ENCODE data around the gene CDS2.

The CDS2 gene

GRCh38 chr20:5148581-5148980, 21.8 kb downstream of the CDS2 start:
- no peak for TF ChIP-seq CTCF (conservative IDR thresholded peaks at IDR 0.05; ENCODE audit: control insufficient read depth, insufficient read depth, low read depth, low read length)
- no peak for DNase-seq (ENCODE audit: low read depth)
- no peak overlapping the region for H3K4me3 ChIP-seq (ENCODE audit: control insufficient read depth, low read depth, low read length)

- no peak for TF ChIP-seq CTCF (conservative IDR thresholded peaks at IDR 0.05; ENCODE audit: control insufficient read depth, insufficient read depth, low read depth, low read length)
- no peak overlapping the region for H3K4me3 ChIP-seq (ENCODE audit: control insufficient read depth, low read depth, low read length)
- no peak for DNase-seq (ENCODE audit: low read depth)
Observed at GRCh38 chr20:5149892-5150225, 23.1 kb downstream of the CDS2 start.

- TF ChIP-seq CTCF (conservative IDR thresholded peaks at IDR 0.05; ENCODE audit: control insufficient read depth, insufficient read depth, low read depth, low read length) = no peak
- DNase-seq (ENCODE audit: low read depth) = peak; percentile 77
- H3K4me3 ChIP-seq (ENCODE audit: control insufficient read depth, low read depth, low read length) = no peak overlapping the region
Observed at GRCh38 chr20:5150226-5151076, 23.6 kb downstream of the CDS2 start.

GRCh38 chr20:5153152-5153467, 26.3 kb downstream of the CDS2 start:
- no peak for TF ChIP-seq CTCF (conservative IDR thresholded peaks at IDR 0.05; ENCODE audit: control insufficient read depth, insufficient read depth, low read depth, low read length)
- DNase-seq (ENCODE audit: low read depth) = no peak
- no peak overlapping the region for H3K4me3 ChIP-seq (ENCODE audit: control insufficient read depth, low read depth, low read length)

- no peak for TF ChIP-seq CTCF (conservative IDR thresholded peaks at IDR 0.05; ENCODE audit: control insufficient read depth, insufficient read depth, low read depth, low read length)
- peak; percentile 26 for DNase-seq (ENCODE audit: low read depth)
- no peak overlapping the region for H3K4me3 ChIP-seq (ENCODE audit: control insufficient read depth, low read depth, low read length)
Observed at GRCh38 chr20:5153612-5154542, 27.1 kb downstream of the CDS2 start.

GRCh38 chr20:5154543-5154925, 27.7 kb downstream of the CDS2 start:
- DNase-seq (ENCODE audit: low read depth) = no peak
- TF ChIP-seq CTCF (conservative IDR thresholded peaks at IDR 0.05; ENCODE audit: control insufficient read depth, insufficient read depth, low read depth, low read length) = no peak
- H3K4me3 ChIP-seq (ENCODE audit: control insufficient read depth, low read depth, low read length) = no peak overlapping the region
